ENCODE results near the gene NT5C2.

DNA sequence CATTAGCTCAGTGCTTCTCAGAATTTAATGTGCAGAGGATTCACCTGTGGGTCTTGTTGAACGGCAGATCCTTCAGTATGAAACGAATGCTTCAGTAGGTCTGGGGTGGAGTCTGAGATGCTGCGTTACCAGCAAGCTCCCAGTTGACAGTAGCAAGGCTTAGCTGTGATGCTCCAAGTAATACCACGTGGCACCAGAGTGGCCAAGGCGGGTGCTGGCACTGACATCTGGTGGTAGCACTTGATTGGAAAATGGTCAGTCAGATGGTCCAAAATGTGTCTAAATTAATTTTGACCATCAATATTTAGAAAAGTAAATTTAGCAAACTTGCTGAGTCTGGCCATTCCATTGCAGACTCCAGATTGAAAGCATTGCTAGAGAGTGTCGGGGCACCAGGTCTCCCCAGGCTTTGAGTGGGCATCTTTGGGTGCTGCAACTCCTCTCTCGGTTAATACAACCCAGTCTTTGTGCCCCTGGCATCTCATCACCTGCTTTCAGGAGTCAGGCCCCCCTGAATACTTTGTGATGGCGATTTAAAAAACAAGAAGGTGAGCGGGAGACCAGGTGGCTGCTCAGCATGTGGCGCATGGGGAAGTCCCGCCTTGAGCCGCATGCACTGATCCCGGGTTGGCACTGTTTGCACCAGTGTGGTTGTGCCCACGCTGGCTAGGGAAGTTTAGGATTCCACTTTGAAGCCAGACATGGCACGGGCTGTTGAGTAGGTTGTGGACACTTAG lies 130.1 kb downstream of the NT5C2 start:
- TF ChIP-seq, protein P1, sequence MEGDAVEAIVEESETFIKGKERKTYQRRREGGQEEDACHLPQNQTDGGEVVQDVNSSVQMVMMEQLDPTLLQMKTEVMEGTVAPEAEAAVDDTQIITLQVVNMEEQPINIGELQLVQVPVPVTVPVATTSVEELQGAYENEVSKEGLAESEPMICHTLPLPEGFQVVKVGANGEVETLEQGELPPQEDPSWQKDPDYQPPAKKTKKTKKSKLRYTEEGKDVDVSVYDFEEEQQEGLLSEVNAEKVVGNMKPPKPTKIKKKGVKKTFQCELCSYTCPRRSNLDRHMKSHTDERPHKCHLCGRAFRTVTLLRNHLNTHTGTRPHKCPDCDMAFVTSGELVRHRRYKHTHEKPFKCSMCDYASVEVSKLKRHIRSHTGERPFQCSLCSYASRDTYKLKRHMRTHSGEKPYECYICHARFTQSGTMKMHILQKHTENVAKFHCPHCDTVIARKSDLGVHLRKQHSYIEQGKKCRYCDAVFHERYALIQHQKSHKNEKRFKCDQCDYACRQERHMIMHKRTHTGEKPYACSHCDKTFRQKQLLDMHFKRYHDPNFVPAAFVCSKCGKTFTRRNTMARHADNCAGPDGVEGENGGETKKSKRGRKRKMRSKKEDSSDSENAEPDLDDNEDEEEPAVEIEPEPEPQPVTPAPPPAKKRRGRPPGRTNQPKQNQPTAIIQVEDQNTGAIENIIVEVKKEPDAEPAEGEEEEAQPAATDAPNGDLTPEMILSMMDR (IDR thresholded peaks at IDR 0.05) = no peak
- no peak for TF ChIP-seq POLR2A (IDR thresholded peaks at IDR 0.05)
